Left ventricle myocardium inferior (tissue), 1 donor: Measurements from ENCODE around the gene MYO16. TPM values are rescaled to one million over a fixed set of nuclear protein-coding genes. Genes with fewer than 3 reads are reported as not detected.

Experiments
- DNase-seq: peaks from one replicate; pipeline ENCODE4 v3.0.0-alpha.2; 2020
- H3K27ac ChIP-seq: fragments of 200-600 bp; replicated peaks from 2 replicates; pipeline ENCODE4 v1.8.0; 2021
- H3K27me3 ChIP-seq: fragments of 200-600 bp; 2 replicates; pipeline ENCODE4 v1.8.0; 2021; ENCODE audit warnings: low read depth
- H3K36me3 ChIP-seq: fragments of 200-600 bp; 2 replicates; pipeline ENCODE4 v1.8.0; 2021
- H3K4me1 ChIP-seq: fragments of 200-600 bp; 2 replicates; pipeline ENCODE4 v1.8.0; 2021
- H3K4me3 ChIP-seq: fragments of 200-600 bp; 2 replicates; pipeline ENCODE4 v1.8.0; 2021; ENCODE audit warnings: mild to moderate bottlenecking, moderate library complexity
- H3K9me3 ChIP-seq: fragments of 200-600 bp; replicated peaks from 2 replicates; pipeline ENCODE4 v1.8.0; 2021
- intact Hi-C: fragments of 100-400 bp; cut with micrococcal nuclease; formaldehyde crosslinking; loops from one replicate; pipeline ENCODE4 v1.11.0; 2022
- total RNA-seq: library from RNA; stranded (reverse); fragmentation: NEBNext Ultra II Directional; extraction: Animal tissue kit (Norgen Biotek cat#: 25700); gene quantifications from one replicate; pipeline ENCODE4 v1.2.1, GENCODE V29; 2021
- TF ChIP-seq, protein P1 (sequence below): fragments of 200-600 bp; IDR thresholded peaks from 2 replicates; pipeline ENCODE4 v1.8.0; 2021; ENCODE audit warnings: antibody characterized with exemption, mild to moderate bottlenecking, borderline replicate concordance
- donor health status: DM: no; HTN: yes; CAD: no; lungs with severe emphysema.

Gene MYO16
- total RNA-seq, 1 donor from 2014 or later: 1.7 TPM

DNA sequence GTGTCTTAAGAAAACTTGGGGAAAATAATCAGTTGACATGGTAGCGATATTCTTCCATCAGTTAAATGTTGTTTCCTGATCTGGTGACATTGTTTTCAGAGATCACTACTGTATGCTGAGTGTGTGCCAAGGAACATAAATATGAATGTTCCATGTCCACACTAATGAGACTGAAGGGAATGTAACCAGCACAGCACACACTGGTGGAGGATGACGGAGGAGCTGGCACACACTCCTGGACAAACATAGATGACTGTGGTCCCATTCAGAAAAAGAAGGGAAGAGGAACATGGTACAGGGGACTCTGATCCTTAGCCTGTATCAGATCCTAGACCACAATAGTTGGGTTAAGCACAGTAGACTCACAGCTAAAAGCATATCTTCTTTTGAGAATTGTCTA, 574.8 kb downstream of the MYO16 start:
- Histone ChIP-seq H3K27ac (no peak overlapping the region), H3K27me3 (no peaks in the 10 kb centered on the region), H3K9me3 (no peaks in the 10 kb centered on the region), H3K36me3 (no peaks in the 10 kb centered on the region), H3K4me1 (no peaks in the 10 kb centered on the region), H3K4me3 (no peak overlapping the region)
- intact Hi-C loops: no loop called here
- DNase-seq: no peak
- TF ChIP-seq, protein P1, sequence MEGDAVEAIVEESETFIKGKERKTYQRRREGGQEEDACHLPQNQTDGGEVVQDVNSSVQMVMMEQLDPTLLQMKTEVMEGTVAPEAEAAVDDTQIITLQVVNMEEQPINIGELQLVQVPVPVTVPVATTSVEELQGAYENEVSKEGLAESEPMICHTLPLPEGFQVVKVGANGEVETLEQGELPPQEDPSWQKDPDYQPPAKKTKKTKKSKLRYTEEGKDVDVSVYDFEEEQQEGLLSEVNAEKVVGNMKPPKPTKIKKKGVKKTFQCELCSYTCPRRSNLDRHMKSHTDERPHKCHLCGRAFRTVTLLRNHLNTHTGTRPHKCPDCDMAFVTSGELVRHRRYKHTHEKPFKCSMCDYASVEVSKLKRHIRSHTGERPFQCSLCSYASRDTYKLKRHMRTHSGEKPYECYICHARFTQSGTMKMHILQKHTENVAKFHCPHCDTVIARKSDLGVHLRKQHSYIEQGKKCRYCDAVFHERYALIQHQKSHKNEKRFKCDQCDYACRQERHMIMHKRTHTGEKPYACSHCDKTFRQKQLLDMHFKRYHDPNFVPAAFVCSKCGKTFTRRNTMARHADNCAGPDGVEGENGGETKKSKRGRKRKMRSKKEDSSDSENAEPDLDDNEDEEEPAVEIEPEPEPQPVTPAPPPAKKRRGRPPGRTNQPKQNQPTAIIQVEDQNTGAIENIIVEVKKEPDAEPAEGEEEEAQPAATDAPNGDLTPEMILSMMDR: no peak

DNA sequence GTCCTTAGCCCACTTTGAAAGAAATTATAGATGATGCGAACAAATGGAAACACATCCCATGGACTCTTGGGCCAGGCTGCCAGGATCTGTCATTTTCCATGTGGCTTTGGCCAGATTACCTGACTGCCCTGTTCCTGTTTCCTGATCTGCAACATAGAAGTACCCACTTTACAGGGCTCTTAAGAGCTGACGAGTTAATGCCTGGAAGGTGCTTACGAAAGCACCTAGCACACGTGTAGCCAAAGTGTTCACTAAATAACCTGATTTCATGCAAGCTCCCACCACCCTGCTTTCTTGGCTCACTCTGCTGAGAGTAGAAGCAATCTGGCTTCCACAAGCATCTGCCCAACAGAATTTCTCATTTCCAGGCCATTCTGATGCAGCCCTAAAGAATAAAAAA, 575.2 kb downstream of the MYO16 start:
- TF ChIP-seq, protein P1: no peak
- Histone ChIP-seq H3K4me3 (no peak overlapping the region), H3K9me3 (no peaks in the 10 kb centered on the region), H3K27ac (no peak overlapping the region), H3K27me3 (no peaks in the 10 kb centered on the region), H3K4me1 (no peaks in the 10 kb centered on the region), H3K36me3 (no peaks in the 10 kb centered on the region)
- DNase-seq: no peak
- intact Hi-C loops: no loop called here

DNA sequence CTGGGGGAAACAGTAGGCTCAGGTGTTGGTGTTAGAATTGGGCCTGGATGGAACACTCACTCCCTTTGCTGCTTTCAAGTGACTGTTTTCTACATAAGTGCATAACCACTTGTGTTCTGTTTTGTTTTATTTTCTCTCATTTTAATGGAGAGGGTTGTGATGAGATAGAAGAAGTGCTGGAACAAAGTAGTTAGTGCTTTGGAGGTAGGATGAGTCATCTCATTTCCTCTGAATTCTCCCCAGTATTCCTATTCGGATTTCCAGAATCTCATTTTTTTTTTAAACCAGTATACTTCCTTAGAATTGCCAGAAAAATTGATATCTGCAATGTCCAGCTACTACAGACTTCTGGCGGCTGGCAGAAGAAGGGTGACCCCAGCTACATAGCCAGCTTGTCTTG, 575.9 kb downstream of the MYO16 start:
- DNase-seq: no peak
- H3K9me3 ChIP-seq: no peaks in the 10 kb centered on the region
- intact Hi-C loops: no loop called here
- H3K4me3 ChIP-seq: no peak overlapping the region
- H3K27ac ChIP-seq: no peak overlapping the region
- no peaks in the 10 kb centered on the region for H3K27me3 ChIP-seq
- no peaks in the 10 kb centered on the region for H3K4me1 ChIP-seq
- TF ChIP-seq, protein P1: no peak
- no peaks in the 10 kb centered on the region for H3K36me3 ChIP-seq

DNA sequence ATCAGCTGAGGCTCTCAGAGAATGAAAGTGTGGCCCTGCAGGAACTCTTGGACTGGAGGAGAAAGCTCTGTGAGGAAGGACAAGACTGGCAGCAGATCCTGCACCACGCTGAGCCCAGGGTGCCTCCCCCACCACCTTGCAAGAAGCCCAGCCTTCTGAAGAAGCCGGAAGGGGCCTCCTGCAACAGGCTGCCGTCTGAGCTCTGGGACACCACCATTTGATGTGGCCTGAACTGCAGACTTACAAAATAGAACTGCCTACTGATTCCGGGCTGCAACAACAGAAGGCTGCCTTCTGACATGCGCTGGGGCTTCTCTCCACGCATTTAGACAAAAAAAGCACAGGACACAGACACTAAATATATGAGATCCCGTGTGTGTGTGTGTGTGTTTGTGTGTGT, 577.2 kb downstream of the MYO16 start:
- Histone ChIP-seq H3K27ac (no peak overlapping the region), H3K4me3 (no peak overlapping the region), H3K36me3 (no peaks in the 10 kb centered on the region), H3K4me1 (no peaks in the 10 kb centered on the region), H3K9me3 (no peaks in the 10 kb centered on the region), H3K27me3 (no peaks in the 10 kb centered on the region)
- no peak for DNase-seq
- intact Hi-C loops: no loop called here
- TF ChIP-seq, protein P1: no peak

DNA sequence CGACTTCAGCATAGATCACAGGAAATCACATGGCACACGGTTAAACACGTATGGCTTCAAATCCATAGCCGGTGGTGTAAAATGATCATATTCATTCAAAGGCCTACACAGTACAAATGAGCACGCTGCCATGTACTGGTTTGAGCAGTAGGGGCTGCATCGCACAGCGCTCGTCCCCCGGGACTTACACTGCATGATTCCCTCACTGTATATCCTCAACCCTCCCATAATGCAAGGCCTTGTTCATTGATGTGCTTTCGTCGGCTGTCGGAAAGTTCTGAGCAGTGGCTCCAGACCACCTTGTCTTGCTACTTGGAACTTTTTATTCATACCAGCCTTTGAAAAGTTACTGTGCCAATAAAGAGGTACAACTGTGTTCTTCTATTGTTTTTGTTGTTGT, 578.2 kb downstream of the MYO16 start:
- DNase-seq: no peak
- no peaks in the 10 kb centered on the region for H3K4me1 ChIP-seq
- no peak overlapping the region for H3K4me3 ChIP-seq
- no peaks in the 10 kb centered on the region for H3K27me3 ChIP-seq
- no peaks in the 10 kb centered on the region for H3K9me3 ChIP-seq
- TF ChIP-seq, protein P1: no peak
- H3K36me3 ChIP-seq: no peaks in the 10 kb centered on the region
- intact Hi-C loops: no loop called here
- no peak overlapping the region for H3K27ac ChIP-seq

DNA sequence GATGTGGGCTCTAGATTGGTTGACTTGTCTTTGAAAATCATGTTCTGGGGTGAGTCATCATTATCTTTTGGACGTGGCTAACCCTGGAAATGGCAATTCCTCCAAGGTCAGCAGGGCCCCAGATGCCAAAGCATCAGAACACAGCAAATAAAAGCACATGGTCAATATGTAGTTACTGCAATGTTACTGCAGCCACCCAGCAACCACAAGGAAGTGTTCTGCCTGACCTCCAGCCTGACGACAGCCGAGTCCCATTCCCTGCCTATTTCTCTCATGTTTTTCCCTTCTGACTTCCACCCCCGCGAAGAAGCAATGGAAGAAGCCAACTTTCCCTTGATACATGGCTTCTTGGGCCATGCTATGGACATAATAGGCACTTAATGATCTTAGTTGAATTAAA, 579.1 kb downstream of the MYO16 start:
- DNase-seq: no peak
- H3K4me1 ChIP-seq: no peaks in the 10 kb centered on the region
- no peaks in the 10 kb centered on the region for H3K27me3 ChIP-seq
- intact Hi-C loops: no loop called here
- TF ChIP-seq, protein P1: no peak
- no peaks in the 10 kb centered on the region for H3K36me3 ChIP-seq
- H3K9me3 ChIP-seq: no peaks in the 10 kb centered on the region
- no peak overlapping the region for H3K27ac ChIP-seq
- no peak overlapping the region for H3K4me3 ChIP-seq
